GM12878 (cell line): ENCODE data around the gene HAS3. TPM values are rescaled to one million over a fixed set of nuclear protein-coding genes. Genes with fewer than 3 reads are reported as not detected.

Experiments used
- ATAC-seq: fragments of 200-7000 bp; cut with Tn5 transposase; 3 replicates; pipeline ENCODE4 v1.9.1; 2020; ENCODE audit warnings: mild to moderate bottlenecking, moderate library complexity
- BruUV-seq: library from RNA; stranded (reverse); fragments of 400-500 nt; replicated peaks from 2 replicates; lab custom pipeline; 2021; lab: Mats Ljungman, UMichigan
- CTCF ChIA-PET: fragments of 300-600 bp; sonication (Branson Sonifier 250); formaldehyde crosslinking; extraction: SDS; loops from one replicate; lab custom pipeline; 2021; ENCODE audit warnings: inconsistent platforms; lab: Yijun Ruan, JAX
- POLR2A ChIA-PET: fragments of 350-600 bp; formaldehyde crosslinking; extraction: SDS; loops from one replicate; lab custom pipeline; 2021; ENCODE audit warnings: inconsistent platforms; lab: Charles Lee
- RAD21 ChIA-PET: fragments of 300-600 bp; sonication (Branson Sonifier 250); formaldehyde crosslinking; loops from one replicate; lab custom pipeline; 2023; ENCODE audit warnings: antibody characterized with exemption; ENCODE audit not compliant: unreplicated experiment; lab: Charles Lee
- SMC1A ChIA-PET: fragments of 300-600 bp; sonication (Branson Sonifier 250); formaldehyde crosslinking; loops from one replicate; lab custom pipeline; 2023; ENCODE audit not compliant: unreplicated experiment, uncharacterized antibody; lab: Charles Lee
- DNase-seq: peaks from one replicate; pipeline ENCODE4 v3.0.0-alpha.2; 2011; ENCODE audit warnings: low read depth, low spot score
- FAIRE-seq: peaks from 3 replicates; lab custom pipeline; 2011; peaks lifted over from hg19 to GRCh38; lab: Jason Lieb, UNC
- H2AFZ ChIP-seq: 2 replicates; pipeline ENCODE4 v1.6.0; 2011; ENCODE audit warnings: low read depth, low read length, control low read depth; ENCODE audit not compliant: control insufficient read depth
- H3K27ac ChIP-seq: 2 replicates; pipeline ENCODE4 v1.5.1; 2011; ENCODE audit warnings: control low read depth; ENCODE audit not compliant: control insufficient read depth, insufficient read depth
- H3K27me3 ChIP-seq, 2 experiments: replicated peaks in 1 of 2; 2 replicates each; pipeline versions ENCODE4 v1.6.0 to v1.6.1; 2011; ENCODE audit warnings: low read length in 1 of 2; ENCODE audit not compliant: control insufficient read depth in 2 of 2, insufficient read depth in 2 of 2
- H3K36me3 ChIP-seq, 2 experiments: 2 replicates each; pipeline ENCODE4 v1.5.1; 2011; ENCODE audit warnings: low read length in 1 of 2; ENCODE audit not compliant: control insufficient read depth in 2 of 2, insufficient read depth in 2 of 2
- H3K4me1 ChIP-seq: 2 replicates; pipeline ENCODE4 v1.6.1; 2011; ENCODE audit warnings: mild to moderate bottlenecking, low read length, moderate library complexity, mixed read lengths; ENCODE audit not compliant: control insufficient read depth, insufficient read depth
- H3K4me2 ChIP-seq: 2 replicates; pipeline ENCODE4 v1.6.0; 2011; ENCODE audit warnings: control low read depth; ENCODE audit not compliant: control insufficient read depth, insufficient read depth
- H3K4me3 ChIP-seq: fragments of 200-600 bp; sonication (generic); 2 replicates; pipeline ENCODE4 v1.5.1; 2016
- H3K79me2 ChIP-seq: 2 replicates; pipeline ENCODE4 v1.6.0; 2011; ENCODE audit warnings: low read length; ENCODE audit not compliant: control insufficient read depth, insufficient read depth
- H3K9ac ChIP-seq: 2 replicates; pipeline ENCODE4 v1.8.0; 2011; ENCODE audit warnings: low read length, control low read depth, mixed read lengths; ENCODE audit not compliant: control insufficient read depth, insufficient read depth
- H3K9me3 ChIP-seq: replicated peaks from 3 replicates; pipeline ENCODE4 v1.5.1; 2011; ENCODE audit warnings: mild to moderate bottlenecking, low read length; ENCODE audit not compliant: control insufficient read depth, insufficient read depth
- H4K20me1 ChIP-seq: 2 replicates; pipeline ENCODE4 v1.6.0; 2011; ENCODE audit not compliant: control insufficient read depth, insufficient read depth
- BMI1 ChIP-seq: fragments of 450-650 bp; IDR thresholded peaks from 2 replicates; pipeline ENCODE4 v1.6.1; 2016; ENCODE audit warnings: mild to moderate bottlenecking, moderate library complexity, borderline replicate concordance
- CREM ChIP-seq: IDR thresholded peaks from 2 replicates; pipeline ENCODE4 v1.6.1; 2014; ENCODE audit warnings: antibody characterized with exemption, low read depth
- EGR1 ChIP-seq, 2 experiments: IDR thresholded peaks; 1 replicate in 1 of 2; 2 replicates in 1 of 2; pipeline ENCODE4 v1.6.1; 2011 to 2012; ENCODE audit warnings: low read depth in 2 of 2, low read length in 2 of 2, borderline replicate concordance in 1 of 2, mild to moderate bottlenecking in 1 of 2, moderate library complexity in 1 of 2
- FOS ChIP-seq: IDR thresholded peaks from 3 replicates; pipeline ENCODE4 v1.6.1; 2011; ENCODE audit warnings: borderline replicate concordance; ENCODE audit not compliant: insufficient read length; ENCODE audit errors: extremely low read depth
- HDAC6 ChIP-seq: fragments of 200-600 bp; sonication (generic); IDR thresholded peaks from one replicate; pipeline ENCODE4 v1.8.0; 2017; ENCODE audit warnings: antibody characterized with exemption; ENCODE audit not compliant: unreplicated experiment
- SUZ12 ChIP-seq: fragments of 200-600 bp; sonication (generic); IDR thresholded peaks from one replicate; pipeline ENCODE4 v1.6.1; 2018; ENCODE audit warnings: antibody characterized with exemption, mild to moderate bottlenecking; ENCODE audit not compliant: unreplicated experiment
- TCF12 ChIP-seq: IDR thresholded peaks from 2 replicates; pipeline ENCODE4 v1.6.1; 2011; ENCODE audit warnings: low read depth, mild to moderate bottlenecking, low read length
- ZNF207 ChIP-seq: fragments of 450-650 bp; IDR thresholded peaks from 2 replicates; pipeline ENCODE4 v1.6.1; 2014; ENCODE audit warnings: antibody characterized with exemption, mild to moderate bottlenecking, borderline replicate concordance
- whole genome bisulfite sequencing: methylation state at CpG from one replicate; pipeline ENCODE4 v1.1.6; 2016; ENCODE audit warnings: low lambda C conversion rate; ENCODE audit not compliant: insufficient replicate concordance, insufficient coverage; ENCODE audit errors: missing lambda C conversion rate; 5-methylcytosine and 5-hydroxymethylcytosine counted together
- in situ Hi-C: fragments of 300-500 bp; cut with MboI; formaldehyde crosslinking; loops from 9 replicates; pipeline ENCODE4 v1.14.3; 2018; ENCODE audit warnings: mixed read lengths
- intact Hi-C: fragments of 100-400 bp; cut with micrococcal nuclease; formaldehyde crosslinking; loops from one replicate; pipeline ENCODE4 v1.14.2; 2022; ENCODE audit not compliant: unreplicated experiment
- polyA plus RNA-seq, 11 experiments: library from polyadenylated mRNA; depleted of rRNA in 4 of 11; unstranded in 6 of 11; stranded (reverse) in 5 of 11; fragments of >200 nt; fragmentation: Nextera tagmentation in 4 of 11; fragmentation: Illumina TruSeq in 1 of 11; extraction: Ambion mirVana in 4 of 11; extraction: Trizol in 1 of 11; gene quantifications; 1 replicate in 1 of 11; 2 replicates in 10 of 11; pipeline versions ENCODE4 v1.2.1 to v1.2.3, GENCODE V29; 2011 to 2016; ENCODE audit warnings: inconsistent platforms in 2 of 11, missing spikeins in 2 of 11, low read depth in 1 of 11
- total RNA-seq, 4 experiments: library from RNA; depleted of rRNA in 3 of 4; stranded (reverse); fragments of >200 nt in 3 of 4; fragmentation: Illumina TruSeq in 1 of 4; extraction: Trizol in 1 of 4; gene quantifications; 2 replicates each; pipeline versions ENCODE4 v1.2.1 to v1.2.3, GENCODE V29; 2013 to 2021

Gene HAS3
- total and polyA plus RNA-seq, 10 of the 15 experiments (the other 5 are each of a cell fraction or from before 2014, with no cell fraction given) = 0.06 to 0.56 (median 0.19) TPM; not detected in 2

DNA sequence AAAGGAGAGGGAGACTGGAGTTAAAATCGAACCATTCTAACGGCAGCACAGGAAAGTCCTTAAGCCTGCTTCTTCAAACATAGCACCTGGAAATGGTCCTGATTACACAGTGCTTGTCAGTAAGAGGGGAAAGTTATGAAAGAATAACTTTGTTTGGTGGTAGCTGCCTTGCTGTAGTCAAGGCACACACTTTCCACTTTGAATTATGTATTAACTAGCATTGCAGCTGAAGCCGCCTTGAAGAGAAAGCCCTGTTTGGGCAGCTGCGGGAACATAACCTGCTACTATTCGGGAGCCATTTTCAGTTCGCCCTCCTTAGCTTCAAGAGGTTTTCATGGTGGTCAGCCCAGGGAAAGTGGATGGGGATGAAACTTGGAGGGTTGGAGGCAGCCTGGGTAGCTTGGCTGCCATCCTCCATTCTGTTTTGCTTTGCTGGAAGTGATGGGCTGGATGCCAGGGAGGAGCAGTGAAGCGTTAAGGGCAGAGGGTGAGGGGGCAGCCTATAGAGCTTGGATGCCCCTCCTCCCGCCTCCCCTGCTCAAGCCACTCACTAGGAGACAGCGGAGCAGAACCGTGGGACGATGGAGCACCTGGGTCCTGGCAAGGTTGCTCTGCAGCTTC is 5.3 kb upstream of the HAS3 start (continued):
- no peak for TF ChIP-seq EGR1 (IDR thresholded peaks at IDR 0.05; ENCODE audit: borderline replicate concordance in 1 of 2, low read depth in 2 of 2, low read length in 2 of 2)
- TF ChIP-seq ZNF207 = no peak
- no peak for TF ChIP-seq FOS
- no peak for TF ChIP-seq TCF12
- no peak for TF ChIP-seq CREM

GRCh38 chr16:69106491-69107315 is 1.2 kb downstream of the HAS3 start:
- WGBS = 6% methylated on average over 42 of the region's 55 CpGs
- Histone ChIP-seq H3K4me2 (peak overlapping the region; percentile 93), H3K4me1 (peaks cover 6% of the 10 kb centered on the region), H3K27me3 (peaks cover 1 to 3% of the 10 kb centered on the region in 2 experiments; a peak in 2 of 4 replicates), H3K9me3 (no peaks in the 10 kb centered on the region), H3K27ac (no peak overlapping the region), H3K36me3 (no peaks in the 10 kb centered on the region), H3K79me2 (no peaks in the 10 kb centered on the region), H3K4me3 (peak overlapping the region; percentile 74), H2AFZ (no peak overlapping the region), H4K20me1 (no peaks in the 10 kb centered on the region), H3K9ac (no peak overlapping the region)
- peak; percentile 24; the same call in 2 of the 3 replicates for ATAC-seq
- intact Hi-C loops = no loop called here
- BruUV-seq = no TSS peak
- FAIRE-seq = no peak
- no peak for DNase-seq
- in situ Hi-C loops = no loop called here
- TF ChIP-seq SUZ12 (peak; percentile 79), HDAC6 (peak; percentile 79), BMI1 (no peak)
- ChIA-PET SMC1A (no interaction called here), RAD21 (no interaction called here), CTCF (interaction anchor here (0.8 to 1.6 kb wide), 3 partner anchors 17 to 117 kb away, joined by 4 to 7 read pairs (median 4); no protein-coding TSS in a partner anchor), POLR2A (no interaction called here)
